Activated CD8-positive, alpha-beta memory T cell treated with anti-CD3 and anti-CD28 coated beads, Interleukin-2, amount 50 U/mL, for 24 hours (primary cell): Measurements from ENCODE around the gene MALT1.
"Not testable (repeated sequence)": the region's sequence is repeated elsewhere in the genome, so short reads cannot be mapped to it uniquely, and the experiment has no call there.

Source experiments
- DNase-seq: peaks from one replicate; pipeline ENCODE4 v3.0.0-alpha.2; 2020; ENCODE audit errors: extremely low read depth

The MALT1 gene, protein sequence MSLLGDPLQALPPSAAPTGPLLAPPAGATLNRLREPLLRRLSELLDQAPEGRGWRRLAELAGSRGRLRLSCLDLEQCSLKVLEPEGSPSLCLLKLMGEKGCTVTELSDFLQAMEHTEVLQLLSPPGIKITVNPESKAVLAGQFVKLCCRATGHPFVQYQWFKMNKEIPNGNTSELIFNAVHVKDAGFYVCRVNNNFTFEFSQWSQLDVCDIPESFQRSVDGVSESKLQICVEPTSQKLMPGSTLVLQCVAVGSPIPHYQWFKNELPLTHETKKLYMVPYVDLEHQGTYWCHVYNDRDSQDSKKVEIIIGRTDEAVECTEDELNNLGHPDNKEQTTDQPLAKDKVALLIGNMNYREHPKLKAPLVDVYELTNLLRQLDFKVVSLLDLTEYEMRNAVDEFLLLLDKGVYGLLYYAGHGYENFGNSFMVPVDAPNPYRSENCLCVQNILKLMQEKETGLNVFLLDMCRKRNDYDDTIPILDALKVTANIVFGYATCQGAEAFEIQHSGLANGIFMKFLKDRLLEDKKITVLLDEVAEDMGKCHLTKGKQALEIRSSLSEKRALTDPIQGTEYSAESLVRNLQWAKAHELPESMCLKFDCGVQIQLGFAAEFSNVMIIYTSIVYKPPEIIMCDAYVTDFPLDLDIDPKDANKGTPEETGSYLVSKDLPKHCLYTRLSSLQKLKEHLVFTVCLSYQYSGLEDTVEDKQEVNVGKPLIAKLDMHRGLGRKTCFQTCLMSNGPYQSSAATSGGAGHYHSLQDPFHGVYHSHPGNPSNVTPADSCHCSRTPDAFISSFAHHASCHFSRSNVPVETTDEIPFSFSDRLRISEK

DNA sequence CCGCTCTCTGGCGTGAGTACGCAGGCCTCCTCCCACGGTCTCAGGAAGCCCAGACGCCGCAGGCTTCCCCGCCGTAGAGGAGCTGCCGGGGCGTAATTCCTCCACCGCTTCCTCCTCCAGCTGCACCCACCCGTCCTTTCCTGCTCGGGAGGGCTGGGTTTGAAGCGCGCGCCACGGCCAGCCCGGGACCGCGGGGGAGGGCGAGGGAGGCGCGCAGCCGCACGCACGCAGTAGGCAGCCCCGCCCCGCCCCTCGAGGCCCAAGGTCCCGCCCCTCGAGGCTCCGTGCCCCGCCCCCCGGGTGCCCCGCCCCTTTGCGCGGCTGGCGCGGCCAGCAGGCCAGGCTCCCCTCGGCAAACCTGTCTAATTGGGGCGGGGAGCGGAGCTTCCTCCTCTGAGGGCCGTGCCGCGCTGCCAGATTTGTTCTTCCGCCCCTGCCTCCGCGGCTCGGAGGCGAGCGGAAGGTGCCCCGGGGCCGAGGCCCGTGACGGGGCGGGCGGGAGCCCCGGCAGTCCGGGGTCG, at the start of gene MALT1:
Gene MALT1, plus strand, starts transcription at position 355 of the 521 bp plus-strand sequence. CDS start 179 bp downstream, outside the sequence.
- DNase-seq = peak; percentile 78

DNA sequence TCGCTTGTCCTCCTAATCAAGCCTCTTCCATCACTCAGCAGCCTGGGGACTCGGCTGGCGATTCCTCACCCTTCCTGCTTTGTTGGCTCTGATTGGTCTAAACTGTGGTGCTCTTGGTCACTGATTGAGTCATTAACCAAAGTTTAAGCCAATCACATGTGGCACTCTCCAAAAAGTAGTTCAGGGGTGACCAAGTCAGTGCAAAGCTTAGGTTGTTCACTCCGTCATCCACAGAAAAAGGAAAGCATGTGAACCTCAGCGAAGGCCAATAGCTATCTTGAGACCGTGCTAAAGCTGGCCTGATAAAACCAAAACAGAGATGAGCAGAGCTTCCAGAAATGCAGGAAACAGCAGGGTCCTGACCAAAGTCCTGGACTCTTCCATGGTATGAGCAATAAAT, 47.3 kb upstream of the MALT1 start:
- DNase-seq = no peak

DNA sequence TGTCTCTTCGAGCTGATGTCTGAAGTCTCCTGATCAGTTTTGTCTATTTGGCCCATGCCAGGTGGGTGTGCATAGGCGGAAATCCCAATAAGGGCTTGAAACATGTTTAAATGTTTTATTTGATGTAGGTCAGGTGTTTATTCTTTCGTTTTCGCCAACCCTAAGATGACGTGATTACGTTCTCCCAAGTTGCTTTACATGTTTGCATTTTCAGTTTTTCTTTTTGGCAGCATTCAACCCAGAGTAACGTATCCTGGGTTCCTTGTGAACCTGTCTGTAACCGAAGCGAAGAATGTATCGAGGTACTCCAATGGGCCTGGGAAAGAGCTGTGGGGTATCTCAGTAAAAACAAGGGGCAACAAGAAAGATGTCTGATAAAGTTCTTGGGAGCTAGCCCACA, 45.4 kb upstream of the MALT1 start:
- DNase-seq = no peak

DNA sequence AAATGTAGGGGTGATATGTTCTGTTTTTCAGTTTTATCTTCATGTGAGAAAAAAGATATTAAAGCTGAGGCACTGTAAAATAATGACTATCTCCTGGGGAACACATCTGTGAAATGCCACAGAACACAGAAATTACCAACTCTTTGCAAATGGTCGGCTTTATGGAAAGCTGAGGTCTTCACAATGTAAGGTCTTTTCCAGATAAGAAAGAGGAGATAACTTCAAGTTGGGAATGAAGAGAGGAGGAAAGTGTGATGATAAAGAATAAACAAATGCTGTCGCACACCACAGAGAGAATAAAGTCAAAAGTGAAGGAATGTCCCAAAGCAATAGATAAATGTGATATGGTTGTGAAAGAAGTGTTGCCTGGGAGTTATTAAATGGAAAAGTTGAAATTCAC, 41.2 kb upstream of the MALT1 start:
- no peak for DNase-seq

DNA sequence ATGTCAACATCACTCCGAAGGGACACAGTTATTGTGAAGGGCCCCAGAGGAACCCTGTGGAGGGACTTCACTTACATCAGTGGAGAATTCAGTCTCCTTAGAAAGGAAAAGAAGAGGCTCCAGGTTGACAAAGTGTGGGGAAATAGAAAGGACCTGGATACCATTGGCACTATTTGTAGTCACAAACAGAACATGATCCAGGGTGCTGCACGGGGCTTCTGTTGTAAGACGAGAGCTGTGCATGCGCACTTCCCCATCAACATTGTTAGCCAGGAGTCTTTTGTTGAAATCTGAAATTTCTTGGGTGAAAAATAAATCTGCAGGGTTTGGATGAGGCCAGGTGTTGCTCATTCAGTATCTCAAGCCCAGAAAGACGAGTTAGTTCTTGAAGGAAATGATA, 40.0 kb upstream of the MALT1 start:
- no peak for DNase-seq

DNA sequence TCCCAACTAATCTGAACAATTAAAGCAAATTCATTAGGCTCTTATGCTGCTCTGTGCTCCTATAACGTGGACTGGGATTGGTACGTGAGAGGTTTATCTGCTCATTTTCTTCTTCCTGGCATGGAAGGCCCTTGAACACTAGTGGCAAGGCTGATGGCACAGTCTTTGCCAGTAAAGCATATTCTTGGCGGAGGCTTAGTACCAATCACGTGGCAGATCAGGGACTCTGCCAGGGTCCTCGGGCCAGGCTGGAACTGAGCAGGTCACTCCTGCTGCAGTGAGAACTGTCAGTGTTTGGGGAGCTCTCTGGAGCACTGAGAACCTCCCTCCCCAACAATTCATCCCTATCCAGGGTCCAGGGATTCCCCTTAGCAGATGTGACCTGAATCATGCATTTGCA, 38.7 kb upstream of the MALT1 start:
- no peak for DNase-seq

DNA sequence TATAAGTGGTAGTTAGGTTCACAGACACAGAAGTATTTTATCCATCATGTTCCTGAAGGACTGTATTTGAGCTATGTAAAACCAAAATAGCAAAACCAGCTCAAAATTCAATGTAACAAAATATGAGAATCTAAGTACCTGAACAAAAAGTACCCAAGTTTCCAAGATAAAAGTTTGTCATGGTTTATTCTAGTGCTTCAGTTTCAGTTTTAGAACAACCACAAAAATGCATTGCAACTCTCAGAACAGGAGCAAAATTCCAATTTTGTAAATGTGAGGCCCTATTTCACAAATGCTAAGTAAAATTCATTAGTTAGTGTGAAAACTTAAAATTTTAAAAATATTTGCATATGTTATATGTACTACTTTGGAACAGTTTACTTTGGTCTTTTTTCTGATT, 37.4 kb upstream of the MALT1 start:
- no peak for DNase-seq

DNA sequence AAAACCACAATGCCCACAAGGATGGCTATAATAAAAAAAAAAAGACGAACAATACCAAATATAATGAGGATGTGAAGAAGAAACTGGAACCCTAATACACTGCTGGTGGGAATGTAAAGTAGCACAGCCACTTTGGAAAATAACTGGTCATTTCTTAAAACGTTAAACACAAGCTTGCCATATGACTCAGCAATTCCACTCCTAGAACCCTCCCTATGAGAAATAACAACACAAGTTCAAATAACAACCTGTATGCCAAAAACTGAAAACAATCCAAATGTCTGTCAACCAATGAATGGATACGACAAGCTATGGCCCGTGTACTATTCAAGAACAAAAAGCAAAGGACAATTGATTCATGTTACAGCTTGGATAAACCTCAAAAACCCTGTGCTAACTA, 35.4 kb upstream of the MALT1 start:
- no peak for DNase-seq

DNA sequence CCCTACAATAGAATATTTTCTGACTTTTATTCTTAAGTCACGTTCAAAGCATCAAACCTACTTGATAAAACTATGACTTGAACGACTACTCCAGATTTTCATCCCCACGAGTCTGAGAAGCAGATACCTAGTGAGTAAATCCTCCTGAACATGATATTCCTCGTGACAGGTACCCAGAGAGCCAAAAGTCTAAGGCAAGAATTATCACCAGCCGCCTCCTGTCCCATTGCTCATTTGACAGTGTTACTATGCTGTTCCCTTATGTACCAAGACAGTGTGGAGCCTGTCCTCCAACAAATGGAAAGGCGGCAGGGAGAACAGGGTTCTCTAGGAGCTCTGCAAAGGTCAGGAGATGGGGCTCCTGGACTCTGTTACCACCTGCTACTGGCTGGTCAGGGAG, 34.1 kb upstream of the MALT1 start:
- no peak for DNase-seq

DNA sequence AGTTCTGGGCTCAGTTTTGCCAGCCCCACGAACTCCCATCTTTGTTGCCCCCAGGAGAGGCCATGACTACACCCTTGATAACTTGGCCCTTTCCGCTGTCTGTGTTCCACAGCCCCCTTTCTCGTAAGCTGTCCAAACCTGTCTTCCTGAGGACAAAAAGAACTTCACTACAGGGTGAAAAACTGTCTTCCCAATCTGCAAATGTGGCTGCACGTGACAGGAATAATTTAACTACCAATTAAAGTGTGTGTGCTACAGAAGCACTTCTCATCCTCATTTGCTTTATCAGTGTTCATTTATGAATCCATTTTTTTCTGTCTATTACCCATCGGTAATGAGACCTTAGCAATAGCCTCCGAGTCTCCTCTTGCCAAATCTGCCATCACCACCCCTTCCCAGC, 33.3 kb upstream of the MALT1 start:
- DNase-seq = no peak

DNA sequence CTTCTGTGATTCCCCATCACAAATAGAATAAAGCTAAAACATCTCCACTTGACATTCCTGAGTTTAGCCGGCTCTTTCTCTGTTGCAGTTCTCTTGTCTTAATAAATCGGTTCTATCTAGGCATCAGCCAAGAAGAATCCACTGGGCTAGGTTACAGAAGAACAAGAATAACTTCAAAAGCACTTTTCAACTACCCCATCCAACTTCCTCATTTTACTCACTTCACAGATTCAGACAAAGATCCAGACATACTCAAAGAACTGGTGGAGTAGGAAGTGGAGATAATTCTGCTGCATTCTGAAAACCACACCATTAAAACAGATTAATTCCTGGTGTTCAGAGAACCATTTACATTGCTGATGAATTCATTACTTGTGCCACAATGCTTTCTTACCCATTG, 32.8 kb upstream of the MALT1 start:
- no peak for DNase-seq

DNA sequence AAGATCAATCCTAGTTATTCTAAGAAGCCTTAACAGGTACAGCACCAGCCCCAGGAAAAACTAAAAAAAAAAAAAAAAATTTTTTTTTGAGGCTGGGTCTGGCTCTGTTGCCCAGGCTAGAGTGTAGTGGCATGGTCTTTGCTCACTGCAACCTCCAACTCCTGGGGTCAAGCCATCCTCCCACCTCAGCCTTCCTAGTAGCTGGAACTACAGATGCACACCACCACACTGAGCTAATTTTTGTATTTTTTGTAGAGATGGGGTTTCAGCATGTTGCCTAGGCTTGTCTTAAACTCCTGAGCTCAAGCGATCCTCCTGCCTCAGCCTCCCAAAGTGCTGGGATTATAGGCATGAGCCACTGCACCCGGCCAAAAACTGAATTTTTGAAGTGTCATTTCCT, 32.0 kb upstream of the MALT1 start:
- no peak for DNase-seq

DNA sequence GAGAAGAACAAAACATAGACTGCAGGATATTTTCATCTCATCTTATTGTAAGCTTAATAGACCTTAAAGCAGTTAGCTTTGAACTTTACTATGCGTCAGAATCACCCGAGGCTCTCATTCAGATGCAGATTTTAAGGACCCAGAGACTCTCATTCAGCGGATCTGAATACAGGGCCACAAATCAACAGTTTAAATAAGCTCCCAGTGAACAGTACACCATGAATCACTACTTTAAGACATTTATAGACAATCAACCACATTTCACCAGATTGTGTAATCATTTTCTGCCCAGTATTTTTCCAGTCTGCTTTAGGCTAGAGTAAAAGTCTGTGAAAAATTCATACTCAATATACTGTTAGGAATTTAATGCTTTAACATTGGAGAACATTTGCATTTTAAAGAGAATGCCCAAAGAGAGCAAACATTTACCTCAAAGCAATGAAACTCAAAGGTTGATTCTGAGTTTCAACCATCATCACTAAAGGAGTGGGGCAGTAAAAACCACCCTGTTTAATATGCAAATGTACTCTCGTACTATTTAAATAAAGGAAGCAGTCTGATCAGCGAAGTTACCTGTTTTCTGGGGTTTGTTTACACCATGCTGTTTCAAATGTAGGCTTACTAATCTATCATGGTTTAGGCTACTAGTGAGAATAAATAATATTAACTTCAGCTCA, 31.4 kb upstream of the MALT1 start:
- no peak for DNase-seq

DNA sequence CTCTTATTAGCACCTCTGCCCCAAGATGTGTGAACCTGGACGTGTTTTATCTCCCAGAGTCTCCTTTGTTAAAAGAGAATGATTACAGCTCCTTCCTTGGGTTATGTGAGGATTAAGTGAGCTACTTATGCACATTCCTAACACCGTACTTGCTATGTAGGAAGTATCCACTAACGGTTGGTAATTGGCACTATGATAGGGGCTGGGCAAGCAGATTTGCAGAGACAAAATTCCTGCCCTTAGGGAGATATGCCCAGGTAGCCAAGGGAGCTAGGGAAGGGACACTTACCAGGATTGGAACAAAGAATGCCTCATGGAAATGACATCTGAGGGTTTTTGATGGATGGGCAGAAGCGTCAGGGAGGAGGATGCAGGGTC, 30.8 kb upstream of the MALT1 start:
- no peak for DNase-seq

DNA sequence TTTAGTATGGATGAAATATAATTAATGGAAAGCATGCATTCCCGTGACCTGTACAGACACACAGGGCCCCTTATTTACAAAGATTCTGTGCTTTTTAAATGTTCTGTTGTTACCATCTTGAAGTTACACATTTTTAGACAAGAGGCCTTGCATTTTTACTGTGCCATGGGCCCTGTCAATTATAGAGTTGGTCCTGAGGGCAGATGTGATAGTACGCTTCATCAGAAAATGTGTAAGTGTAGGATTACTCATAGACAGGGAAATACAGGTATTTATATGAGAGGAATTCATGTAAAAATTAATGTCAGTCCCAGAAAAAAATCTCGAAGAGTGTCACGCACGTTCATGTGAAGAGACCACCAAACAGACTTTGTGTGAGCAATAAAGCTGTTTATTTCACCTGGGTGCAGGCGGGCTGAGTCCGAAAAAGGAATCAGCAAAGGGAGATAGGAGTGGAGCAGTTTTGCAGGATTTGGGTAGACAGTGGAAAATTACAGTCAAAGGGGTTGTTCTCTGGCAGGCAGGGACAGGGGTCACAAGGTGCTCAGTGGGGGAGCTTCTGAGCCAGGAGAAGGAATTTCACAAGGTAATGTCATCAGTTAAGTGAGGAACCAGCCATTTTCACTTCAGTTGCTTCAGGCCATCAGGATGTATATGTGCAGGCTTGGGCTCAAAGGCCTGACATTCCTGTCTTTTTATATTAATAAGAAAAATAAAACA, 30.2 kb upstream of the MALT1 start:
- DNase-seq = no peak

DNA sequence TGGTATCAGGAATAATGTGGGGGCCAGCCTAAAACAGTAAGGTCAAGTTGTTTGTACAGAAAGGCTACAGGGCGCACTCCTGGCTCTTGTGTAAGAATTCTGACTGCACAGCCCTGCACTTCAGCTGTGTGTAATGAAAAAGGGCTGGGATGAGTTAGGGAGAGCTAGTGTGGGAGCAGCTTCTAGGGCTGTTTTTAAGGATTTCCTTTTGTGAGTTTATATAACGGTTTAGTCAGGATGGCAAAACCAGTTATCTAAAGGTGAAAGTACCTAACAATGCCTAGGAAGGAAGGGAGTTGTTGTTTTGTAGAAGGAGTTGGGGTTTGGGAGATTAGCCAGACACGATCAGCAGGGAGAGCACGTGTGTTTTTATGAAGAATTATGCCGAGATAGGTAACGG, 27.7 kb upstream of the MALT1 start:
- DNase-seq = not testable (repeated sequence)

DNA sequence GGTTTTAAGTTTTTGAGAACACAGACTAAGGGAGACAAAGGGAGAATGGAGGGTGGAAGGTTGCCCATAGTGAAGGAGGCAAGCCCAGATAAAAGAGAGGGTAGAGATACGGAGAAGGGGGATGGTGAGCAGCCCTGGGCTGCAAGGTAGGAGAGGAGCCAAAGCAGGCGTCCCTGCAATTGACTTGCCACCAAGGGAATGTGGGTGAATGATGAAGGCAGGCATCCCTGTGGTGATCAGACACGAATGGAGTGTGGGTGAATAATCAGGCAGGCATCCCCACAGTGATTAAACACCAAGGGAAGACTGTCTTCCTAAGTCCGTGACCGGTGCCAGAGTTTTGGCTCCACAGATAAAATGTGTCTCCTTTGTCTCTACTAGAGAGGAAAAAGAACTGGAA, 25.9 kb upstream of the MALT1 start:
- DNase-seq = no peak

DNA sequence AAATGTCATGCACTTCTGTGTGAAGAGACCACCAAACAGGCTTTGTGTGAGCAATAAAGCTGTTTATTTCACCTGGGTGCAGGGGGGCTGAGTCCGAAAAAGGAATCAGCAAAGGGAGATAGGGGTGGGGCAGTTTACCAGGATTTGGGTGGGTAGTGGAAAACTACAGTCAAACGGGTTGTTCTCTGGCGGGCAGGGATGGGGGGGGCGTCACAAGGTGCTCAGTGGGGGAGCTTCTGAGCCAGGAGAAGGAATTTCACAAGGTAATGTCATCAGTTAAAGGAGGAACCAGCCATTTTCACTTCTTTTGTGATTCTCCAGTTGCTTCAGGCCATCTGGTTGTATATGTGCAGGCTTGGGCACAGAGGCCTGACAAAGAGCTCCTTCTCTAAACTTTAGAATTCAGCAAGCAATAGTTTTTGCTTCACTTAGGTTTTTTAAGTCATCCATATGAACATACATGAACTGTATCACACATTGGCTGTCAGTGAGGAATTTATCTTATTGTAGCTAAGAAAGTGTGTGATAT, 24.9 kb upstream of the MALT1 start:
- DNase-seq = no peak

DNA sequence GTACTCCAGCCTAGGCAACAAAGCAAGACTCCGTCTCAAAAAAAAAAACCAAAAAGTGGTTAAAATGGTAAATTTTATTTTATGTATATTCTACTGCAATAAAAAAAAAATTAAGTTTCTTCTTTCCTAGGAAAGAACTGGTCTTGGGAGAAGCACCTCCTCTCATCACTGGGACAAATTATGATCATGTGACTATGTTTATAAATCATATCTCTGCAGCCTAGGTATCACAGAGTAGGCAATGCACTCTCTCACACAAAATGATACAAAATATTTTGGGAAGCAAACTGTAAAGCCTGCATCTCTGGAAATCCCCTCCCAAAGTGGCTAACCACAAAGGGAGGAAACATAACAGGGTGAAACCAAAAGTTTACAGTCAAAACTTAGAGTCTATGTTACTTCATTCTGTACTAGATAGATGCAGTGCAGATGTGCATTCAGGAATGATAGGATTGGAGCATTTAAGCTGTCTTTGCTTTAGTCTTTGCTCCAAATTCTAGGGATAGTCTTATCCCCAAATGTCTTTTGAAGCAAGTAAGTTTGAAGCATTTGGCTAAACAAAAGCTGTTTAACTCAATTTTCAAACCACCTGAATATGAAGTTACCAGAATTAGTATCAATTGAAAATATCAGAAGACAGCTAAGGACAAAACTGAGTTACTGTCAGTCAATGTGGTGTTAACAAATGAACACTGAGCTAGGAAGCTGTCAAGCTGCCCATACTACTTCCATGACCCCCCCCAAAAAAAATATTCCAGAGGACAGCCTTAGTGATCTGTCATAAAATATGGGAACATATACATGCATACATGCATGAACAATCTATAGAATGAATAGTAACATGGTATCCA, 21.1 kb upstream of the MALT1 start:
- no peak for DNase-seq

DNA sequence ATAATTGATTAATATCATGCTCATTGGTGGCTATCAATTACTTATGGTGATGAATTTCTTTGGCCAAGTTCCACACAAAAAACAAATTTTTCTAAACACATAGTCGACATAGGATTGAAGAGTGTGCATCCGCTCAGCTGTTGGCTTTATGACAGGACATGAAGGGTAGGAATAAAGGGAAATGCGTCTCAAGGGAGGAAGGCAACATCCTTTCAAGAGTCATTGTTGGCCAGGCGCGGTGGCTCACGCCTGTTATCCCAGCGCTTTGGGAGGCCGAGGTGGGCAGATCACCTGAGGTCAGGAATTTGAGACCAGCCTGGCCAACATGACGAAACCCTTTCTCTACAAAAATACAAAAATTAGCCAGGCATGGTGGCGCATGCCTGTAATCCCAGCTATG, 20.4 kb upstream of the MALT1 start:
- not testable (repeated sequence) for DNase-seq
